ENCODE data around the gene RLF.
A peak's percentile ranks its signal among the peaks of the same experiment; 100 is the strongest.

RLF gene

DNA sequence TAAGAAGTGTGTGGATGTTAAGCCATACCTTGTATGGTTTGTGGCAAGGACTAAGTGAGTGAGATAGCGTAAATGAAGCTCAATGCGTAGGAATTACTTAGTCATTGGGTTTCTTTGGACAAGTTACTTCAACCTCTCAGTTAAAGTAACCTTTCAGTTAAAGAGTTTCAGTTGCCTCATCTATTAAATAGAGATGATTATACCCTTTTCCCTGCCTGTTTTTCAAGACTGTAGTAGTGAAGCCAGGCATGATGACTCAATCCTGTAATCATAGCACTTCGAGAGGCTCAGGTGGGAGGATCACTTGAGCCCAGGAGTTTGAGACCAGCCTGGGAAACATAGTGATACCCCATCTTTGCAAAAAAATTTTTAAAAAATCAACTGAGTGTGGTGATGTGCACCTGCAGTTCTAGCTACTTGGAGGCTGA is 103.2 kb downstream of the RLF start:
- Mint-ChIP-seq H3K27me3 (no peaks in the 10 kb centered on the region), H3K9me3 (no peaks in the 10 kb centered on the region), H3K4me3 (no peak overlapping the region), H3K4me1 (peaks cover 4% of the 10 kb centered on the region), H3K36me3 (peaks cover 12% of the 10 kb centered on the region), H3K27ac (no peak overlapping the region)
- ATAC-seq (ENCODE audit: low read depth) (no peak), DNase-seq (ENCODE audit: low spot score in 2 of 2) (no peak)

DNA sequence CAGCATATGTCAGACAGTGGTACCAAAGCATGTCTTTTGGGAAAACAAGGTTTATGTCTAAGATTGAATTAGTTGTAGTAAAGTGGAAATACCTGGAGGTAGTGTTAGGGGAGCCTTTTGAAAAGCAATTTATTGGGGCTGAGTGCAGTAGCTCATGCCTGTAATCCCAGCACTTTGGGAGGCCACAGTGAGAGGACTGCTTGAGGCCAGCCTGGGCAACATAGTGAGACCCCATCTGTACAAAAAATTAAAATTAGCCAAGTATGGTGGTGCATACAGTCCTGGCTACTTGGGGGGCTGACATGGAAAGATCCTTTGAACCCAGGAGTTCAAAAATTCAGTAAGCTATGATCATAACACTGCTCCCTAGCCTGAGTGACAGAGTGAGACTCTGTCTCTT is 104.1 kb downstream of the RLF start:
- Mint-ChIP-seq H3K4me3 (no peak overlapping the region), H3K9me3 (no peaks in the 10 kb centered on the region), H3K4me1 (peaks cover 3% of the 10 kb centered on the region), H3K27ac (no peak overlapping the region), H3K27me3 (no peaks in the 10 kb centered on the region), H3K36me3 (peaks cover 13% of the 10 kb centered on the region)
- ATAC-seq (ENCODE audit: low read depth) (no peak), DNase-seq (ENCODE audit: low spot score in 2 of 2) (no peak)

DNA sequence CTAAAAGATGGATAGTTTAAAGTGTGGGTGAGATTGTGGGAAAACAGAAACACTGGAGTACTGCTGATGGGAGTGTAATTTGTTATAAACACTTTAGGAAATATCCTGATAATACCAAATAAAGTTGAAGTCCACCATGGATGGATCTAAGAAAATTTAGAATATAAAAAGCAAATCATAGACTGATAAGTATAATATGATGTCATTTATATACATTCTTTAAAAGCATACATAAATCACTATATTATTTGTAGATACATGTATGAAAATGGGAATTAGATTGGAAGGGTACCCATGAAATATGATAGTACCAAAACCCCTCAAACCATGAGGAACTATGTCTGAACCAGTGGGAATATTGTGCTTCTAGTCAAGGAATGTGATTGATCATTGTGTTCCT is 104.7 kb downstream of the RLF start:
- H3K27ac Mint-ChIP-seq, result no peak overlapping the region
- no peak for ATAC-seq (ENCODE audit: low read depth)
- H3K27me3 Mint-ChIP-seq, result no peaks in the 10 kb centered on the region
- H3K9me3 Mint-ChIP-seq, result no peaks in the 10 kb centered on the region
- peaks cover 18% of the 10 kb centered on the region for H3K36me3 Mint-ChIP-seq
- DNase-seq (ENCODE audit: low spot score in 2 of 2), result no peak
- H3K4me1 Mint-ChIP-seq, result peaks cover 7% of the 10 kb centered on the region
- no peak overlapping the region for H3K4me3 Mint-ChIP-seq

DNA sequence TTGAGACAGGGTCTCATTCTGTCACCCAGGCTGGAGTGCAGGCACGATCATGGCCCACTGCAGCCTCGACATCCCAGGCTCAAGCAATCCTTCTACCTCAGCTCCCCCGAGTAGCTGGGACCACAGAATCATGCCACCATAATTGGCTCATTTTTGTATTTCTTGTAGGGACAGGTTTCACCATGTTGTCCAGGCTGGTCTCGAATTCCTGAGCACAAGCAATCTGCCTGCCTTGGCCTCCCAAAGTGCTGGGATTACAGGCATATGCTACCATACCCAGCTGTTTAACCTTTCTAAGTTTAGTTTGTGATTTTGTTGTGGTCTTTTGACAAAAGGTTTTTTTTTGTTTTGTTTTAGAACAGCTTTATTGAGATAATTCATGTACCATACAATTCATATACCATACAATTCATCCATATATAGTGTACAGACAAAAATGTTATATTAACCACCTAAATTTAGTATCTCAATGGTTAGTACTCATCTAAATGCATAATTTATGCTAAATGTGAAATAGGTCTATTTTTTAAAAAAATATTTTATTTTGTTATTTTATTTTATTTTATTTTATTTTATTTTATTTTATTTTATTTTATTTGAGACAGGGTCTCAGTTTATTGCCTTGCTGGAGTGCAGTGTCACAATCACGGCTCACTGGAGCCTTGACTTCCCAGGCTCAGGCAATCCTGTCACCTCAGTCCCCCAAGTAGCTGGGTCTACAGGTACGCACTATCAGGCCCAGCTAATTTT is 105.8 kb downstream of the RLF start:
- H3K4me3 Mint-ChIP-seq, result no peak overlapping the region
- peaks cover 22% of the 10 kb centered on the region for H3K36me3 Mint-ChIP-seq
- no peaks in the 10 kb centered on the region for H3K27me3 Mint-ChIP-seq
- ATAC-seq (ENCODE audit: low read depth), result no peak
- H3K9me3 Mint-ChIP-seq, result no peaks in the 10 kb centered on the region
- DNase-seq (ENCODE audit: low spot score in 2 of 2), result no peak
- peaks cover 7% of the 10 kb centered on the region for H3K4me1 Mint-ChIP-seq
- H3K27ac Mint-ChIP-seq, result no peak overlapping the region

DNA sequence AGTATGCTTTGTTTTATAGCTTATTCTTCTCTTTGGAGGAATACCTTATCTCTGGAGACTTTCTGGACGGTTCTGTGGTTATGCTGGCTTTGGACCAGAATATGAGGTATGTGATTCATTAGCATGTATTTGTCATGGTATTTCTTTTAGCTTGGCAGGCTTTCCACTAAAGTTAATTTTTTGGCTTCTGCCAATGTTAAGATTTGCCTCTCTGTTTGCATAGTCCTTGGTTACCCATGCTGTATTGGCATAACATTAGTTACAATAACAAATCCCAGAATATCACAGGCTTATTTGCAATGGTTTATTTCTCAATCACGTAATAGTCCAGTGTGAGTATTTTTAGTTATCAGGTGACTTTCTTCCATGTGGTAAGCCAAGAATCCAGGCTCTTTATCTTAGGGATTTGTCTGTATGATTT is 106.6 kb downstream of the RLF start:
- Mint-ChIP-seq H3K4me3 (no peak overlapping the region), H3K36me3 (peaks cover 19% of the 10 kb centered on the region), H3K9me3 (no peaks in the 10 kb centered on the region), H3K4me1 (peaks cover 5% of the 10 kb centered on the region), H3K27me3 (no peaks in the 10 kb centered on the region), H3K27ac (no peak overlapping the region)
- ATAC-seq (ENCODE audit: low read depth) (no peak), DNase-seq (ENCODE audit: low spot score in 2 of 2) (no peak)

DNA sequence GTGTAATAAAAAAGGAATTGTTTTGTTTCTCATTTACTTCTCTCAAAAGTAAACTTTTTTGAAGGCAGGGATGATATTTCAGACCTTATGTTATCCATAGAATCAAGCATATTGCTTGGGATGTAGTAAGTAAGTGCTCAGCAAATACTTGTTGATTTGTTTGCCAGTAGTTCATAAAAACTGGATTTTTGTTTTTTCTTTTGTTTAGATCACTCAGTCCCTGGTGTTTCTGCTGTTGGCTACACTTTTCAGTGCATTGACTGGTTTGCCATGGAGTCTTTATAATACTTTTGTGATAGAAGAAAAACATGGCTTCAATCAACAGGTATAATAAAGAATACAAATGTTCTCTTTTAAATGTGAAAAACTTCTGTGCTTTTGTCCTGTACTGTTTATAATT is 107.0 kb downstream of the RLF start:
- H3K27me3 Mint-ChIP-seq, result no peaks in the 10 kb centered on the region
- H3K36me3 Mint-ChIP-seq, result peaks cover 18% of the 10 kb centered on the region
- no peak for ATAC-seq (ENCODE audit: low read depth)
- H3K4me3 Mint-ChIP-seq, result no peak overlapping the region
- no peak for DNase-seq (ENCODE audit: low spot score in 2 of 2)
- peaks cover 5% of the 10 kb centered on the region for H3K4me1 Mint-ChIP-seq
- no peaks in the 10 kb centered on the region for H3K9me3 Mint-ChIP-seq
- H3K27ac Mint-ChIP-seq, result no peak overlapping the region

DNA sequence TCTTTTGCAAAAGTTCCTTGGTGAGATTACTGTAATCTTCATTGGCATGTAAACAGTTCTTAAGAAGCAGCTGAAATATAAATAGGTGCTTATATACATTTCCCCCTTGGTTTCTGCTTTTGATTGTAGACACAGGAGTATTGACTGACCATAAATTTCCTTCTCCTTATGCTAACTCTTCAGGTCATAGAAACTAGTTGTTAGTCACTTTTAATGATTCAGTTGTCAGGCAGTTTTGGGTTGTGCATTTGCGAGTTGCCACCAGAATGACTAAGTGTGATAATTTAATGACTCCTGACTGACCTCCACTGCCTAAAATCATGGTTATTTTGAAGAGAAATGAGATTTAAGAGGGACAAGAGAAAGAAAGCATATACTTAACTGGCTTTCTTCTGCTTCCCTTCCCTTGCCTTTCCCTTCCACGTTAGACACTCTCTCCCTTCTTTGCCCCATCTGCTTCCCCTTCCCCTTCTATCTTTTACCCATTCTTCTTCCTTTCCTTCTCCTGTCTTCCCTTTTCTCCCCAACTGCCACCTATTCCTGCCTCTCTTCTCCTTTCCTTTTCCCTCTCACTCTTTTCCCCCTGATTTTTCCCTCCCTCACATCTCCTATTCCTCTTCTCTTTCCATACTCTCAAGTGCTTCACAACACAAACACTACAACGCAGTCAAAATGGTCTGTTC is 109.1 kb downstream of the RLF start:
- no peaks in the 10 kb centered on the region for H3K27me3 Mint-ChIP-seq
- no peak overlapping the region for H3K4me3 Mint-ChIP-seq
- ATAC-seq (ENCODE audit: low read depth) (no peak), DNase-seq (ENCODE audit: low spot score in 2 of 2) (no peak)
- peaks cover 23% of the 10 kb centered on the region for H3K36me3 Mint-ChIP-seq
- H3K27ac Mint-ChIP-seq, result peak overlapping the region; percentile 49
- H3K9me3 Mint-ChIP-seq, result no peaks in the 10 kb centered on the region
- H3K4me1 Mint-ChIP-seq, result peaks cover 7% of the 10 kb centered on the region

DNA sequence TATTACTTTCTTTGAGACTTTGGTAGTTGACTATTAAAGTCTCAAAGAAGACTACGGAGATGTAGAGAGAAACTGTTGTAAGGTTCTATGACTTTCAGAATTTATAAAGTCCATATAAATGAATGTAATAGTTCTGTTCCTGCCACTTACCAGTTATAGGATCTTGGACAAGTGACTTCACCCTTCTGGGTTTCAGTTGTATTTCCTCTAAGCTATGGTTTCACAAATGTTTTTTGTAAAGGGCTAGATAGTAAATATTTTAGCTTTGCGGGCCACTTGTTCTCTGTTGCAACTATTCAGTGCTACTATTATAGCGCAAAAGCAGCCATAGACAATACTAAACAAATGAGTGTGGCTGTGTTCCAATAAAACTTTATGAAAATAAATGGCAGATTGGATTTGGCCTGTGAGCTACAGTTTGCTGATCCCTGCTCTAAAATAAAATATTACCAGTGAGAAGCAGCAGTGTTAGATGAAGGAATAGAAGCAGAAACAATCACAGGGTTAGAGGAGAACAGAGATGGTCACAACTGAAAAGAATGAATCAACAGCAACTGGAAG is 111.5 kb downstream of the RLF start:
- H3K36me3 Mint-ChIP-seq, result peaks cover 28% of the 10 kb centered on the region
- peaks cover 7% of the 10 kb centered on the region for H3K4me1 Mint-ChIP-seq
- no peaks in the 10 kb centered on the region for H3K27me3 Mint-ChIP-seq
- H3K27ac Mint-ChIP-seq, result no peak overlapping the region
- H3K4me3 Mint-ChIP-seq, result no peak overlapping the region
- H3K9me3 Mint-ChIP-seq, result no peaks in the 10 kb centered on the region
- no peak for ATAC-seq (ENCODE audit: low read depth)
- no peak for DNase-seq (ENCODE audit: low spot score in 2 of 2)

DNA sequence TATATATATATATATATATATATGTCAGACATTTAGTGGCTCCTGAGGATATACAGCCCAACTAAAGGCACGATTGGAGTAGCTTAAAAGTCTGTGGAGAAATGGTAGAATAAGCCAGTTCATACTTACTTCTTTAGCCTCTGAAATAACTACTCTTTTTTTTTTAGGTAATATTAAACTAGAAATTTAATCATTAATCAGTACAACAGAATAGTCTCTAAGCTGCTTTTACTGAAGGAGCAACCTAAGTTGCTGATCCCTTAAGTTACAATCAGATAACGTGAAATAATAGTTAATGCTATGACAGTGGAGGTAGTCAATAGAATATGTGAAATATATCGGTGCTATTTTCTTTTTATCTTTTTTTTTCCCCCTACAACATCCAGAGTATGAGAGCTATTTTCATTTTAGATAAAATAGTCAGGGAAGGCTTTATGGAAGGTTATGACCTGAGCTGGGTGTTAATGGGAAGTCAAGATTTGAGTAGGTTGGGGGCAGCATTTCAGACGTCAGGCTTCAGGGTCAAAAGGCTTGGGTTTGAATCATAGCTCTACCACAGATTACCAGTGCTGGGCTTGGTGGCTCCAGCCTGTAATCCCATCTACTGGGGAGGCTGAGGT is 112.5 kb downstream of the RLF start:
- Mint-ChIP-seq H3K4me1 (peaks cover 7% of the 10 kb centered on the region), H3K9me3 (no peaks in the 10 kb centered on the region), H3K4me3 (no peak overlapping the region), H3K27me3 (no peaks in the 10 kb centered on the region), H3K36me3 (peaks cover 28% of the 10 kb centered on the region), H3K27ac (no peak overlapping the region)
- ATAC-seq (ENCODE audit: low read depth), result no peak
- no peak for DNase-seq (ENCODE audit: low spot score in 2 of 2)

DNA sequence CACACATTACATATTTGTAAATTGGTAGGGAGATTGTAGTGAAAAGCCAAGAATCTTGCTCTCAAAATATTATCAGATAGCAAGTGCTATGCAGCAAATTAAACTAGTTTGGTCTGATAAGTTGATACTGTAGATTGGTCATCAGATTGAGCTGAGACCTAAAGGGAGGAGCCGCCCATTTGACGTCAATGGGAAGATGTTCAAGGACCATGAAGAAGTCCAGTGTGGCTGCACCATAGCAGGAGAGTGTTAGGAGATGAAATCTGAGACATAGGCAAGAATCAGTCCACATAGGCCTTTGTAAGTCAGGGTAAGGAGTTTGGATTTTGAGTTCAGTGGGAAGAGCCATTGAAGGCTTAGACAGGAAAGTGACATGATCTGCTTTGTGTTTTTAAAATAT is 113.1 kb downstream of the RLF start:
- H3K4me1 Mint-ChIP-seq, result peaks cover 7% of the 10 kb centered on the region
- ATAC-seq (ENCODE audit: low read depth) (no peak), DNase-seq (ENCODE audit: low spot score in 2 of 2) (no peak)
- H3K9me3 Mint-ChIP-seq, result no peaks in the 10 kb centered on the region
- peaks cover 27% of the 10 kb centered on the region for H3K36me3 Mint-ChIP-seq
- H3K27ac Mint-ChIP-seq, result no peak overlapping the region
- no peak overlapping the region for H3K4me3 Mint-ChIP-seq
- H3K27me3 Mint-ChIP-seq, result no peaks in the 10 kb centered on the region

DNA sequence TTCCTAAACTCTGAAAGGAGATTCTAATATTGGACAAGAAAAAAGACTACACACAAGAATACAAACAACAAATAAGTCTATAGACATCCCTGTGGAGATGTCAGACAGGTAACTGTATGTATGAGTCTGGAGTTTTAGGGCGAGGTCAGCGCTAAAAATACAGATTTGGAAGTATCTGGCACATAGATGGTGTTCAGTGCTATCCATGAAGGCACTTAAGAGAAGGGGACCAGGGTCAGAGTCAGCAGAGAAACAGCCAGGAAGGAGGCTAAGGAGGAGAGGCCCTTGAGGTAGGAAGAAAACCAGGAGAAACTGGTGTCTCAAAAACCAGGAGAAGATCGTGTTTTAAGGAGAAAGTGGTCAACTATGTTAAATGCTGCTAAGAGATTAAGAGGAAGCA is 114.9 kb downstream of the RLF start:
- H3K36me3 Mint-ChIP-seq, result peaks cover 23% of the 10 kb centered on the region
- peaks cover 2% of the 10 kb centered on the region for H3K4me1 Mint-ChIP-seq
- no peak for DNase-seq (ENCODE audit: low spot score in 2 of 2)
- no peak overlapping the region for H3K4me3 Mint-ChIP-seq
- H3K27me3 Mint-ChIP-seq, result no peaks in the 10 kb centered on the region
- H3K9me3 Mint-ChIP-seq, result no peaks in the 10 kb centered on the region
- no peak for ATAC-seq (ENCODE audit: low read depth)
- H3K27ac Mint-ChIP-seq, result no peak overlapping the region

DNA sequence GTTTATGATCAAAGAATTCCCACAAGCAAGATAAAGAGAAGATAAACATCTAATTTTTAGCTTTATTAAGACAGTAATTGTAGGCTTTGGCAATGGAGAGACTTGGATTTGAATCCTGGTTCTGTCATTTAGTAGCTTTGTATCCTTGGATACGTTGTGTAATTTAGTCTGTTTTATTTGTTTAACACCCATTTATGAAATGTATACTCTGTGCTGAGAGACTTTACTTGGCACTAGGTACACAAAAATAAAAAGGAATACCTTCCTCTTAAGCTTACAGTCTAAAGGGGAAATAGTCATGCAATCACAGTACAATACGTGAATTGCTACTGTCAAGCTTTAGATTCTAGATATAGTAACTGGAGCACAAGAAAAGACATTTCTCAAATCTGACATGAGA is 120.7 kb downstream of the RLF start:
- H3K36me3 Mint-ChIP-seq, result peaks cover 18% of the 10 kb centered on the region
- H3K27ac Mint-ChIP-seq, result no peak overlapping the region
- no peak overlapping the region for H3K4me3 Mint-ChIP-seq

More for the DNA sequence above, 120.7 kb downstream of the RLF start:
- no peaks in the 10 kb centered on the region for H3K27me3 Mint-ChIP-seq
- no peaks in the 10 kb centered on the region for H3K4me1 Mint-ChIP-seq
- H3K9me3 Mint-ChIP-seq, result no peaks in the 10 kb centered on the region
- ATAC-seq (ENCODE audit: low read depth), result no peak
- DNase-seq (ENCODE audit: low spot score in 2 of 2), result no peak

All from memory B cell (primary cell).